PFSK-1 (cell line): Measurements from ENCODE around the gene EPDR1.

Source experiments
- FOXP2 ChIP-seq: optimal IDR thresholded peaks from 2 replicates; pipeline ENCODE3; 2011; ENCODE audit warnings: borderline replicate concordance, control low read depth, inconsistent platforms; ENCODE audit not compliant: insufficient read depth; ENCODE audit errors: extremely low read length, extremely low read depth
- POLR2AphosphoS5 ChIP-seq: IDR thresholded peaks from 2 replicates; pipeline ENCODE4 v1.6.1; 2012; ENCODE audit warnings: low read depth, mild to moderate bottlenecking, control low read depth, low read length, moderate library complexity
- REST ChIP-seq, 2 experiments: IDR thresholded peaks; 2 replicates each; pipeline versions ENCODE4 v1.6.1 to v1.8.0; 2011 to 2012; ENCODE audit warnings: low read depth in 2 of 2, low read length in 2 of 2, control low read depth in 1 of 2, inconsistent platforms in 1 of 2, mild to moderate bottlenecking in 1 of 2, moderate library complexity in 1 of 2; ENCODE audit not compliant: insufficient read depth in 1 of 2
- SIN3A ChIP-seq: IDR thresholded peaks from 2 replicates; pipeline ENCODE4 v1.6.1; 2012; ENCODE audit warnings: mild to moderate bottlenecking, low read length, moderate library complexity, borderline replicate concordance; ENCODE audit not compliant: insufficient read depth
- TAF1 ChIP-seq: IDR thresholded peaks from 2 replicates; pipeline ENCODE4 v1.6.1; 2012; ENCODE audit warnings: low read length, control low read depth, borderline replicate concordance; ENCODE audit not compliant: insufficient read depth

The EPDR1 gene

GRCh38 chr7:37930226-37930948, 9.9 kb downstream of the EPDR1 start:
- TF ChIP-seq FOXP2 (no peak), SIN3A (no peak), REST (IDR thresholded peaks at IDR 0.05; ENCODE audit: insufficient read depth in 1 of 2, low read depth in 2 of 2, low read length in 2 of 2) (no peak), TAF1 (no peak), POLR2AphosphoS5 (no peak)

DNA sequence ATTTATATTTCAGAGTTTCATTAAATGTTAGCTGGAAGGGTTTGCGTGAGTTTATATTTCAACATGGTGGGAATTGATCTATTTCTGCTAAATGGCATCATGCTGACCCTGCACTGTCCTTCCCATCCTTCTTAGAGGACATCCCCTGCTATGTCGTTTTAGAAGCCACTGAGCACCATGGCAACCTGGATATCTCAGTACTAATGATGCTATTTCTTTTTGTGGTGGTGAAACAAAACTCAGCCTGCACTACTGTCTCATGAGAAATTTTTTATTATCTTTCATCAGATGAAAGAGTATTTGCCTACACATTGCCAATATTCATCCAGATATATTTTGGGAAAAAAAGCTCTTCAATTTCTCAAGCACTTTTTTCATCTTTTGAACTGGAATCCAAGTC, 12.1 kb downstream of the EPDR1 start:
- TF ChIP-seq REST (IDR thresholded peaks at IDR 0.05; ENCODE audit: insufficient read depth in 1 of 2, low read depth in 2 of 2, low read length in 2 of 2), result no peak
- TF ChIP-seq SIN3A, result no peak
- TF ChIP-seq POLR2AphosphoS5, result no peak
- TF ChIP-seq FOXP2, result no peak
- no peak for TF ChIP-seq TAF1

- no peak for TF ChIP-seq REST (IDR thresholded peaks at IDR 0.05; ENCODE audit: insufficient read depth in 1 of 2, low read depth in 2 of 2, low read length in 2 of 2)
- TF ChIP-seq POLR2AphosphoS5, result no peak
- no peak for TF ChIP-seq TAF1
- TF ChIP-seq FOXP2, result no peak
- TF ChIP-seq SIN3A, result no peak
Observed at GRCh38 chr7:37933018-37933566, 12.7 kb downstream of the EPDR1 start.

DNA sequence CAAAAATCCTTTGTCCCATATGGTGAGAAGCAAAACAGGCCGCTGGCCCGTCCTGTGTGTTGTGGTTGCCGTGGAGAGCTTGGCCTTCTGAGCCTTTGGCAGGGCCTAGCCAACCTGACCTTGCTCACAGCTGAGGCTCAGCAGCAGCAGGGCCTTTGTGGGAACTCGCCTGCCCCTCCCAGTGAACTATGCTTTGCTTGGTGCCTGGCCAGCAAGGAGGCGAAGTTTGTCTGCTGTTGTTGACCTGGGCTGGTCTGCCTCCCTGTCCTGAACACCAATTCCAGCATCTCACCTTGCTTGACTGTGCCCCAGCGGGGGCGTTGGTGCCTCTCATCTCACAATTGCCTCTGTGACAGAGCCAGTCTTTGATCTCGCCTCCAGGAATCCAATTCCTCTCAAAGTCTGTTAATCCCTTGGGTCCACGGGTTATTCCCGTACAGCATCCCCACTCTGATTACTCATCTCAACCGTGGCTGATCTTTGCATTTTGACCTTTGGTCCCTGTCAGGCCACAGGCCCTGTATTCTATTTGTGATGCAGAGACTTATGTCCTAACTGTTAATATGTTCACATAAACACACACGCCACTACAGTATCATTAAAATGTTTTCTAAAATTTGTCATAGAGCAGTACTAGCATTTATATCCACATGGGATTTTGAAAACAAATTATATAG, 22.6 kb downstream of the EPDR1 start:
- TF ChIP-seq FOXP2 (no peak), TAF1 (no peak), SIN3A (no peak), POLR2AphosphoS5 (no peak), REST (IDR thresholded peaks at IDR 0.05; ENCODE audit: insufficient read depth in 1 of 2, low read depth in 2 of 2, low read length in 2 of 2) (no peak)
